NCI-H1436 (cell line): ENCODE results near the gene FTMT.
"Not testable (repeated sequence)": the region's sequence is repeated elsewhere in the genome, so short reads cannot be mapped to it uniquely, and the experiment has no call there.

Source experiments
- DNase-seq: peaks from one replicate; lab custom pipeline; 2025; lab: John Stamatoyannopoulos, UW

Gene FTMT

DNA sequence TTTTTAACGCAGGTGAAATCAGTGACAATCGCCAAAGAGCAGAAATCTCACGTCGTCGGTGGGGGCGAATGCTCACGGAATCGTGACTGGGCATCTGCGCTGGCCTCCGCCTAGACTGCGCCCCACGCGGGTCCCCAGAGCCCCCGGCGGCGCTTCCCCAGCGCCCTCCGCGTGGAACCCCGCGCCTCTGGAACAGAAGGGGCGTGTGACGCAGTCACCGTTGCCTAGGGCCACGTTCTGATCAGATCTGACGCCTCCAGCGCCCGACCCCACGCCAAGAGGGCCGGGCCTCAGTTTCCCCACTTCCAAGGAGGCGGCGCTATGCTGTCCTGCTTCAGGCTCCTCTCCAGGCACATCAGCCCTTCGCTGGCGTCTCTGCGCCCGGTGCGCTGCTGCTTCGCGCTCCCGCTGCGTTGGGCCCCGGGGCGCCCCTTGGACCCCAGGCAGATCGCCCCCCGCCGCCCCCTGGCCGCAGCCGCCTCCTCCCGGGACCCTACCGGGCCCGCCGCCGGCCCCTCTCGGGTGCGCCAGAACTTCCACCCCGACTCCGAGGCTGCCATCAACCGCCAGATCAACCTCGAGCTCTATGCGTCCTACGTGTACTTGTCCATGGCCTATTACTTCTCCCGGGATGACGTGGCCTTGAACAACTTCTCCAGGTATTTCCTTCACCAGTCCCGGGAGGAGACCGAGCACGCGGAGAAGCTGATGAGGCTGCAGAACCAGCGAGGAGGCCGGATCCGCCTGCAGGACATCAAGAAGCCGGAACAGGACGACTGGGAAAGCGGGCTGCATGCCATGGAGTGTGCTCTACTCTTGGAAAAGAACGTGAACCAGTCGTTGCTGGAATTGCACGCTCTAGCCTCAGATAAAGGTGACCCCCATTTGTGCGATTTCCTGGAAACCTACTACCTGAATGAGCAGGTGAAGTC is at the start of gene FTMT:
FTMT (plus strand) TSS at position 240 of the 932 bp plus-strand sequence; CDS start at position 322, 82 bp downstream.
- DNase-seq = no peak

DNA sequence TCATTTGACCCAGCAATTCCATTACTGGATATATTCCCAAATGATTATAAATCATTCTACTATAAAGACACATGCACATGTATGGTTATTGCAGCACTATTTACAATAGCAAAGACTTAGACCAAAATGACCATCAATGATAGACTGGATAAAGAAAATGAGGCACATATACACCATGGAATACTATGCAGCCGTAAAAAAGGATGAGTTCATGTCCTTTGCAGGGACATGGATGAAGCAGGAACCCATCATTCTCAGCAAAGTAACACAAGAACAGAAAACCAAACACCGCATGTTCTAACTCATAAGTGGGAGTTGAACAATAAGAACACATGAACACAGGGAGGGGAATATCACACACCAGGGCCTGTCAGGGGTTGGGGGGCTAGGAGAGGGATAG is 46.4 kb upstream of the FTMT start:
- DNase-seq = not testable (repeated sequence)

DNA sequence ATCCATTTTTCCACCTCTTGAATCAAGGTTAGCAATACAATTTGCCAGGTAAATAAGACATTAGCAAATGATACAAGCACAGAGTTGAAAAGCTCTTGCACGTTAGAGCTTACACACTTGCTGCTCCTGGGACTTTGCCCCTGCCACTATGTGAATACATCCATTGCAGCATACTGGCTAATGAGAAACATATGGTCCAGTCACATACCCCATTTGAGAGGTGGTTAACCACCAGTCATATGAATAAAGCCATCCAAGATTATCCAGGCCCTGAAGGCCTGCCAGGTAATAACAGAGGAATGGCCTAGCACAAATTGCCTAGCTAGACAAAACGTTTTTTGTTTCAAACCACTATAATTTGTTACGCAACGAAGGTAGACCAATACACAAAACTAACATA is 45.8 kb upstream of the FTMT start:
- no peak for DNase-seq

DNA sequence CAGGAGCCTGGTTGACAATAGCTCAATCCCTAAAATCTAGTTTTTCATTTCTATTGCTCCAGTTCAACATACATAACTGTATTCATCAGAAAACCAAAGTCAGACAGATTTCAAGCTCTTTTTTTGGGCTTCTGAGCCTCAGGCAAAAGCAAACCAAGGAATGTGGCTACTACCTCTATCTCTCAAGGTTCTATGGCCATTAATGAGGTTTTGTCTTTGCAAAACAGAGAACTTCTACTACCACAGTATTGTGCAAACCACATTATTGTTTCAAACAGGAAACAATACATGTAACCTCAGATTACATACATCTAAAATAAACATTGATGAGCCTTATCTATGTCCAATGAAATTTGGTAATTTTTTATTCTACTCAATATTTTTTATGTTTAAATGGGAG is 35.5 kb upstream of the FTMT start:
- DNase-seq = no peak

DNA sequence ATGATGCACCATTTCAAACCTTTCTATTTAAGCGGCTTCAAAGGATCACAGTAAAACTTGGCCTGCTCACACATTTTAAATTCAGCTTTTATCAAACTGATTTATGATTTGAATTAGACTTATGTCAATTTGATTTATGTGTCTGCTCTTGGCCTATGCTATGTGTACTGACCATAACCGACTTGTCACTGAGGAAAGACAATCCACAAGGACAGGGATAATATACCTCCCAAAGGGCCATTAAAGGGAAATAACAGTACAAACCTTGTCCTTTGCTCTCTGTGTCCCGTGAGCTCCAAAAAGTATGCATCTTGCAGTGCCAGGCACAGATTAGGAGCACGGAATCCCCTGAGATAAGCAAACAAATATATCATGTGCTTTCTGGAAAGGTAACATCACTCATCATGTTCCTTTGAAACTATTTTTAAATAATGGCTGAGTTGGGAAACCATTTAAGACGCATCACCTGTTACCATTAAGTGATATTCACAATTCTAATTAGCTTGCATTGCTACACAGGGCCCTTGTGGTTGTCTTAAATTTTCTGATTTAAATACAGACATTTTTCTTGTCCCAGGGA is 31.9 kb upstream of the FTMT start:
- no peak for DNase-seq

DNA sequence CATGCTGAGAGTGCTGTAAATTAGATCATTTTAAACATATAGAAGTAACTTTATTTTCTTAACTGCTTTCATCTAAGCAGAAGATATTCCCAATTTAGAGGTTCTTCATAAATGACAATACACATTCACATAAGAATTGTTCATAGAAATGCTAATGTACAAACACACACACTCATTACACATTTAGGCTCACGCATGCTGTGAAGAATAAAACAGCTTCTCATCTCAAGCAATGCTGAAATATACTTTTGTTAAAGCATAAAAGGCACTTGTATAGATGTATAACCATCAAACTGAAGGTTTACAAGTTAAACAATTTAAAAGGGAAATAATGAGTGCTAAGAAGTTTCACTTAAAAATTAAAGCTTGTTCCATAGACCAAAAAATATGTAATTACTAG is 18.1 kb upstream of the FTMT start:
- no peak for DNase-seq

DNA sequence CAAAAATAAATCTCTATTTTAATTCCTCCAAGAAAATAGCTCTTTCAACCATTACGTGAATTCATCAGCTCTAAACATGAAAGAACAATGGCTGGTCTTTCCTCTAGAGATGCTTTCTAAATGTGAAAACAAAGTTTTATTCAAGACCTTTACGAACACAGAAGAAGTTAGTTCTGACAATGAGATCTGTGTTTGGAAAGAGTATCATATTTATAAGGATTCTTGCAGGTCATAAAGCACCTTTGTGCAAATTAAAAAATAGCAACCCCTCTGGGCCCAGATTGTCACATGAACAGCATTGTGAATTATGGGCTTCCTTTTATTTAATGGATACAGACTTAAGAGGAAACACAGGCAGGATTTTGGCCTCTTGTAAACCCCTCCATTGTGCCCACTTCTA is 17.7 kb upstream of the FTMT start:
- DNase-seq = no peak

- DNase-seq = no peak
Measured at GRCh38 chr5:121841892-121842291, 9.8 kb upstream of the FTMT start.

GRCh38 chr5:121850272-121850671 is 1.4 kb upstream of the FTMT start:
- DNase-seq = no peak

DNA sequence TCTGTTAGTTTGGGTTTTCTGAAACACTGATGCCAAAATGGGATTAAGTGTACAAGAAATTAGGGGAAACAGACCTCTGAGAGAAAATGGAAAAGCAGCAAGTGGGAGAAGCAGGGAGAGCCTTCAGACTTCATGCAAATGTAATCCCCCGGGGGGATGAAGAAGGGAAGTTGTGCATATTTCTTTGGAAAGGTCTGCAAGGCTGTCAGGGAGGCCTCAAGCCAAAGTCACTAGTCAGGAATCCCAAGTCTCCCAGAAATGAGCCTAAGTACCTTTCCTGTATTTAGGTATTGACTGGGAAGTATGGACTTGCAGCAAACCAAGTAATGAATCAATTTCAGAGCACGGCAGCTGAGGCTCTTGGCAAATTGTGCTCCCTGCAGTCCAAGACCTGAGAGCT is 2.2 kb downstream of the FTMT start:
- DNase-seq = no peak

GRCh38 chr5:121862801-121863200 is 11.1 kb downstream of the FTMT start:
- no peak for DNase-seq

GRCh38 chr5:121863753-121864285 is 12.1 kb downstream of the FTMT start:
- DNase-seq = no peak

DNA sequence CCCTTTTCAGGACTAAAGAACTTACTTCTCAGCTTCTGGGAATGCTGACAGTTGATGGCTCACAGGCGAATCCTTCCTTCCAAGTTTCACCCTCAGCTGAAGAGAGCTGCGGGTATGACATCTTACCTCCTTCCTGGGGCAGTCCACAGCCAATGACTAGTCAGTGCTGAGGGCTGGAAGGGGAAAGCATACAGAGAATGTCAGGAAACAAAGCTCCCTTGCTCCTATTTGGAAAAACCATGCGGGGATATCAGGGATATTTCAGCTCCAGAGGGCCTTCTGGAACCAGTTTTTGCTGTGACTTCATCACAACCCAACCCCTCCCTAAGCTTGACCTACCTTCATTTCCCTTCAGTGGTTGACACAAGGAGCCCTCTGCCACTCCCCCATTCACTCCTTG is 15.7 kb downstream of the FTMT start:
- no peak for DNase-seq

GRCh38 chr5:121870489-121870888 is 18.8 kb downstream of the FTMT start:
- no peak for DNase-seq

DNA sequence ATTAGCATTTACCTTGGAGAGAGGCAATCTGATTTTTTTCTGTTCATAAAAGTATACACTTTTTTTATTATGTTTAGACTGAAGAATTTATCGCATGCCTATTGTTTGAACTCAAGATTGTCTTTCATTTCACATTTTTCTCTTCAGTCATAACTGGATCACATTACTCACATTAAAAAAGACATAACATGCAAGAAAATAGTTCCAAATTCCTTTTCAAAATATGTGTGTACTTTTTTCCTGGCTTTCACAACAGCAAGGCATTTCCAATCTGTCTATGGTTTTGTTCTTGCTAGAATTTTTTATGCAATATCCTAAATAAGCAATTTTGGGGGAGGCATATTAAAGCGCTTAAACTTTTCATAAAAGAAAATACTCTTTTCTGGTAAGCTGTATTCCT is 21.2 kb downstream of the FTMT start:
- no peak for DNase-seq

DNA sequence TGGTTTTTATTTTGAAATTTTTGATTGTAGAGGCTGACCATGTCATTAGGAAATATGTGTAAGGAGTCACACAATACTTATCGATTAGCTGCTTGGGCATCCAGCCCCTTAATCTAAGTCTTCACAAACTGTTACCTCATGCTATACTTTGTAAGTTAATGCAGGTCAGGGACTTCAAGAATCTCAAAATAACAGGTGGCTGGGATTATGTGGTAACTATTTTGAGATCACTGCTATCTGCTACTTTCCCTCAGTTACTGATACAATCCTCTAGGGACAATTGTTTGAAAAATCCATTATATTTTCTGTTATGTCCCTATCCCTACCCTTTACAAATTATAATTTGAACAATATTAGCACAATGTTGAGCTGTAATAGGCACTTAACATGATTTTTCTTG is 21.7 kb downstream of the FTMT start:
- no peak for DNase-seq

- no peak for DNase-seq
Measured at GRCh38 chr5:121885630-121886029, 33.9 kb downstream of the FTMT start.

DNA sequence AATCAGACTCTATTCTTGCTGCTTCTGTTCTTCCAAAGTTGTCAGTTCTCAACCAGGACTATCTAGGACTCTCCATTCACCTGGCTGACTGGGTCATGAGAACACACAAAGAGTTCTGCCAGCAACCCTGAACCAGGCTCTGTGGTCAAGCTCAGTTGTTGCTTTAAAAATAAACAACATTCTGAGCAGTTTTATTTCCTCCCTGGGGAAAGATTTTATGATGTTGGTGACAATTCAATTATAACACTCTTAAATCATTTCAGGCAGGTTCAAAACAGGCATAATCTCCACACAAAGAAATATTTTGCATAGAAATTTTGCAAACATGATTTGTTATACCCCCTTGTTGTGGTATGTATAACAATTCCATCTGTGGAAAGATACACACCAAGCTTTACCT is 36.0 kb downstream of the FTMT start:
- no peak for DNase-seq

DNA sequence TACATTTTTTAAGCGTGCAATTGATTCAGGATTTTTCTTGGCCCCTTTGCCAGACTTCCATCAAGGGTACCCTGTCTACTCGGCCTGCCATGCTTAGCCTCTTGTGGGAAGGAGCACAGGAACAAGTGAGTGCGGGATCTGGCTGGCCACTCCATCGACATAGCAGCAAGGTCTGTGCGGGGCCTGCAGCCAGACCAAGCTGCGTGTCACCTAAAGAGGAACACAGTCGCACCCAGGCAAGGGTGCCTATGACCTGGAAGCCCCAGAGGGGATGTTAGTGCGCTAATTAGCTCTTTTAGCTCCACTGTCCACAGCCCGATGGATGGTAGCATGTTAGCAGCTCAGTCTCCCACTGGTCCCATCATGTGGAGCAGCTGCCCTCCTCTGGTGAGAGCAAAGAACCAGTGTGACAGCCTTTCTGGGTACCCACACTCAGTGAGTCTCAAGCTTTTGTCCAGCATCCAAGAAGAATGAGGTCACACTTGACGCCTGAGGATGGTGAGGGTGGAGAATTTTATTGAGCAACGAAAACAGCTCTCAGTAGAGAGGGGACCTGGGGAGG is 38.7 kb downstream of the FTMT start:
- DNase-seq = no peak

DNA sequence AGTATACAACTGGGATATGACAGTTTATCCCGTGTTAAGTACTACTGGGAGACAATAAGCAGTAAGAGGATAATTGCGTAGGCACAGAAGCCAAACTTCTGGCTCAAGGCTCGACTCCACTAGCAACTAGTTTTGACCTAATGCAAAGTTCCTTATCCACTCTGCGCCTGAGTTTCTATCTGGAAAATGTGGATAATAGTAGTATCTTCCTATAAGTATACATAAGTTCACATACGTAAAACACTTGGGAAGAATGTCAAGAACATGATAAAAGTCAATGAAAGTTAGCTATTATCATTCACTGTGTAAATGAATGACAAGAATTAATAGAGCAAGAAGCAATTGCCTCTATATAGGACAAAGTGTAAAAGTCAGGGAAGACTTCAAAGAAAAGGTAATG is 45.7 kb downstream of the FTMT start:
- no peak for DNase-seq

GRCh38 chr5:121899346-121899745 is 47.7 kb downstream of the FTMT start:
- no peak for DNase-seq
